Skeletal muscle cell (primary cell): ENCODE measurements around the gene IFNAR1.

Experiments
- DNase-seq: peaks from one replicate; pipeline ENCODE4 v3.0.0-alpha.2; 2010; ENCODE audit warnings: low read depth
- H3K4me3 ChIP-seq: 2 replicates; pipeline ENCODE4 v1.5.1; 2011; ENCODE audit warnings: low read depth, mild to moderate bottlenecking, control low read depth, low read length, moderate library complexity

Gene IFNAR1

DNA sequence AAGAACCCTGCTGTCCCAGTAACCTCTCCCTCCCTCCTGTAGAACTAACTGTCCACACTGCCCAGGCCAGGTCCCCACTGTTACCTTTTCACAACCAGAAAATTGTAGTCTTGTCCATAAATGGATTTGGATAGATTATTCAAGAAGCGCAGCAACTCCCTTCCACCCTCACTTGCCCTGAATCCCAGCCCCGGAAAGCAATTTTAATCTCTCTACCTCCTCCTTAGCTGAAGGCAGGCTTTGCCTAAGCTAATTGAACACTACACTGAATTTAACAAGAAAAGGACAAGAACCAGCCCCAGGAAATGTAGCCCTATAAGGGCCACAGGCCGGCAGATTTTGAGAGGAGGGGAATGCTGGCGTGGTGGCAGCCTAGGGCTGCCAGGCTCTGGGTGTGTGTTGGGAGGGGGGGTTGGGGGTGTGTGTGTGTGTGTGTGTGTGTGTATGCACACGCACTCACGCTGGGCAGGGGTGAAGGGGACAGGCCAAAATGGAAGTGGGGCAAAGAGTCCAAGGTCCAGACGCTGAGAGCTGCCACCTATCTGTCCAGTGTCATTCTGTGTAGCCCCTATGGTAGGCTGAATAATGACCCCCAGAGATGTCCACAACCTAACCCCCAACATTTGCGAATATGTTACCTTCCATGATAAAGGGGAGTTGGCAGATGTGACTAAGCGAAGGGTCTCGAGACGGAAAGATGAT is 67.7 kb downstream of the IFNAR1 start:
- no peak for DNase-seq
- H3K4me3 ChIP-seq, result no peak overlapping the region

DNA sequence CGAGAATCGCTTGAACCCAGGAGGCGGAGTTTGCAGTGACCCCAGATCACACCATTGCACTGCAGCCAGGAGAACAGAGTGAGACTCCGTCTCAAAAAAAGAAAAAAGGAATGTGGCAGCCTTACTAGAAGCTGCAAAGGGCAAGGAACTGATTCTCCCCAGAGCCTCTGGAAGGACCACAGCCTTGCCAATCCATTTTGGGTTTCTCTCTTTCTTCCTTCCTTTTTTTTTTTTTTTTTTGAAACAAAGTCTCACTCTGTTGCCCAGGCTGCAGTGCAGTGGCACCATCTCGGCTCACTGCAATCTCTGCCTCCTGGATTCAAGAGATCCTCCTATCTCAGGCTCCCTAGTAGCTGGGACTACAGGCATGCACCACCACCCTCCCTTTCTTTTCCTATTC is 68.6 kb downstream of the IFNAR1 start:
- DNase-seq, result no peak
- no peak overlapping the region for H3K4me3 ChIP-seq

DNA sequence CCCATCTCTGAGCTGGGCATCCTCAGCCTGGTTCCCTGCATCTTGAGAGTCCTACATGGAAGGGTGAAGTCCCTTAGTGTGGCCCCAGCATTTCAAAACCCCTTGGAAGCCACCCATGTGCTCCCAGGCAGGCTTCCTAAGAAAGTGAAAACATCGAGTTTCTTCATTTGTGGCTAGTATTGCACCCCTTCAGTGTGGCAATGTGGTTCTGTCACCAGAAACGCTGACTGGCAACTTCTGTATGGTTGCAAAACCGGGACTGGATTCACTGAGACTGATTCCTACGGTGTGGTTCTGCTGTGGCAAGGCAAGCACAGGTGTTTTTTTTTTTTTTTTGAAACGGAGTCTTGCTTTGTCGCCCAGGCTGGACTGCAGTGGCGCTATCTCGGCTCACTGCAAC is 69.5 kb downstream of the IFNAR1 start:
- DNase-seq, result no peak
- H3K4me3 ChIP-seq, result no peak overlapping the region

DNA sequence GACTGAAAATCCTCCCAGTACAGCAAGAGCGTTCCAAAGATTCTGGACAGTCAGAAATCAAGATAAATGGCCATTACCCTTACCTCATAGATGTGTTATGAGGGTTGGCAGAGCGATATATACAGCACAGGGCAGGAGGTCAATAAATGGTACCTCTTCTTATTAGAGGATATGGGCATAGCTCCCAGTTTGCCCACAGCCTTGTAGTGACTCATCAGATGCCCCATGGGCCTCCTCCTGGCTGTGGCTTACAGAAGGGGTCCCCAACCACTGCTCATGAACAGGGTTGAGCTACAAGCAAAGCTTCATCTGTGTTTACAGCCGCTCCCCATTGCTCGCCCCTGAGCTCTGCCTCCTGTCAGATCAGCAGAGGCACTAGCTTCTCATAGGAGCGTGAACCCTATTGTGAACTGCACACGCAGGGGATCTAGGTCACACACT is 71.1 kb downstream of the IFNAR1 start:
- H3K4me3 ChIP-seq, result no peak overlapping the region
- DNase-seq, result no peak

DNA sequence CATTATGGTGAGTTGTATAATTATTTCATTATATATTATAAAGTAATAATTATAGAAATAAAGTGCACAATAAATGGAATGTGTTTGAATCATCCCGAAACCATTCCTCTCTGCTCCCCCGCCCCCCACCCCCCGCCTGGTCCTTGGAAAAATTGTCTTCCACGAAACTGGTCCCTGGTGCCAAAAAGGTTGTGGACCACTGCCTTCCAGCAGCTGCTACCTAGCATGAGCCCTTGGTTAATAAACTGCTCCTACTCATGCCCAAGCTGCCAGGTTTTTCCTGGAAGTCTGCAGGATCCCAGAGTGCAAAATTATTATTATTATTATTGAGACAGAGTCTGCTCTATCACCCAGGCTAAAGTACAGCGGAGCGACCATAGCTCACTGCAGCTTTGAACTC is 71.7 kb downstream of the IFNAR1 start:
- DNase-seq, result no peak
- H3K4me3 ChIP-seq, result no peak overlapping the region

DNA sequence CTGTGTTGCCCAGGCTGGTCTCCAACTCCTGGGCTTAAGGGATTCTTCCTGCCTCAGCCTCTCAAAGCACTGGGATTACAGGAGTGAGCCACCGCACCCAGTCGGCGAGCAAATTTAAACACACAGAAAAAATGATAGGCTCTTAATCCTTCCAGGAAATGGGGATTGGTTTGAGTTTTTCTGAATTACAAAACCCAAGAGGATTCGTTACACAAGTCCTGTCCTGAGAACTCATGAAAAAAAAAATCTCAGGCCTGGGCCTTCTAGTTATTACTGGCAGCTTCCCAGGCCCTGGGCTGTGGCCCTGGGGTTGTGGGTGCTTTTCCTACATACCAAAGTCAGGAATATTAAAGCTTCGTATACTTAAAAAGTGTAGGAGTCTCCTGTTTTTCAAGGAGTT is 72.2 kb downstream of the IFNAR1 start:
- no peak overlapping the region for H3K4me3 ChIP-seq
- DNase-seq, result peak; percentile 88

DNA sequence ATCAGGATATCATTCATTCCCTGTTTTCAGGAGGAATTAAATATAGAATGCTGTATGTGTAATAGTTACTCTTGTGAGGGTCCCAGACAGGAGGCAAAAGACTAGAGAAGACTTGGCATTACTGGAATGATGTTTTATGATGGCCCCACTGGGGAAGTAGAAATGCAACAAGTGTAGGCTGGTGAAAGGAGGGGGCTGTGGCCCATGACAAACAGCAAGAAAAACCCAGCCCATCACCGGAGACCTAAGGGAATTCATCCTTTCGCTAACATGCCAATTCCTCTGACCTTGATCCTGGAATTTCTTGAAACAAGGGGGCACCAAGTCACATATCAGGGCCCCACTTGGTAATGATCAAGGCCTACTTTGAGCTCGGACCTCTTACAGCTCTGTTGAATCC is 72.9 kb downstream of the IFNAR1 start:
- no peak overlapping the region for H3K4me3 ChIP-seq

DNA sequence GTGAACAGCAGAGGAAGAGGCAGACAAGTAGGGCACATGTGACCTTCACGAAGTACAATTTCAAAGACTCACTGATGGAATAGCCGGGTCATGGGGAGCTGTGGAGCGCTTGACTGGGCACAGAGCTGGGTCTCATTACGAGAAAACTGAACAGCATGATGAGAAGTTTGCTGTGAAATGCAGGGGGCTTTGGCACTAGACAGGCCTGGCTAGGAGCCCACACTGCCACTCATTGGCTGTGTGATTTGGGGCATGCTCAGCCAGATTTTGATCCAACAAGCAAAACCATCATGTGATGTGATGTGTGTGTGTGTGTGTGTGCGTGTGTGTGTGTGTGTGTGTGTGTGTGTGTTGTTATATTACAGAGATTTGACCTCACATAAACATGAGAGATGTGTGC is 73.6 kb downstream of the IFNAR1 start:
- no peak overlapping the region for H3K4me3 ChIP-seq
- DNase-seq, result no peak

More for the DNA sequence above, 72.9 kb downstream of the IFNAR1 start:
- no peak for DNase-seq

DNA sequence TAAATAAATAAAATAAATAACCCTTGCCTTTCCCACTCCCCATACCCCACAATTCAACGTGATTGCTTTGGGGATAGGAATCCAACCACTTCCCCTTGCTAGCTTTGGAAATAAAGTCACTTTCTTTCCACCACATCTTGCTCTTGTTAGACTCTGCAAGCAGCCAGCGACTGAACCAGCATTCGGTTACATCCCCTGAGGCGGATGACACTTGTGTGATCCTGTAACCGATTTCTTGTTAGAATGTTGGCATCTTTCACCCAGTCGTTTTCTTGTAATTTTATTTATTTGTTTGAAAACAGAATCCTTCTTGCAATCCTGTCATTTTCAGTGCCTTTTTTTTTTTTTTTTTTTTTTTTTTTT is 76.8 kb downstream of the IFNAR1 start:
- no peak for DNase-seq
- no peak overlapping the region for H3K4me3 ChIP-seq

DNA sequence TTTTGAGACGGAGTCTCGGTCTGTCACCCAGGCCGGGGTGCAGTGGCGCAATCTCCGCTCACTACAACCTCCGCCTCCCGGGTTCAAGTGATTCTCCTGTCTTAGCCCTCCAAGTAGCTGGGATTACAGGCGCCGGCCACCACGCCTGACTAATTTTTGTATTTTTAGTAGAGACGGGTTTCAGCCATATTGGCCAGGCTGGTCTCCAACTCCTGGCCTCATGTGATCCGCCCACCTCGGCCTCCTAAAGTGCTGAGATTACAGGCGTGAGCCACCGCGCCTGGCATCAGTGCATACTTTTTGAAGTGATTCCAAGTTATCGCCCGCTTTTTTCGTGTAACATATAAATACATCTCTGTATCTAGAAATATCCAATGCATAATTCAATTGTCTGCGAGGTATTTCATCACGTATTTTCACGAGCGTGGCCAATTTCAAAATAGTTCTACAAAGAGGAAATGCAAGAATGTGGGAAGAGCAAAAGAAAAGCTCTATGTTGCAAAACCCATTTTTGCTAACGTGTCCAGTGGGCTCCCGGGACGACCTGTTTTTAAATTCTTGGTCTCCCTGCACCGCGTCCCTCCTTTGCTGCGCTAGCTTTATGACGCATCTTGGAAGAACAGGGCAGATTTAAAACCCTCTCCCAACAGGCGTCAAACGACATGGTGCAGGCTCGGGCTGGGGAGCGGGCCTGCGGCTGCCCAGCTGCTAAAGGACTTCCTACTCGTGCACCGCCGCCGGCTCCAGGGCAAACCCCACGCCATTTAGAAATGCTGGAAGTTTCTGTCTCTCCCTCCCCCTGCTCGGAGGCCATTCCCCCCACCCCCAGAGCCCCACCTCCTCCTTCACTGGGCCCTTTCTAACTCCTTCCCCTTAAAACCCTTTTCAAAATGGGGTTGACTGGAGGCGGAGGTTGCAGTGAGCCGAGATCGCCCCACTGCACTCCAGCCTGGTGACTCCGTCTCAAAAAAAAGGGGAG is 77.5 kb downstream of the IFNAR1 start:
- DNase-seq, result peak; percentile 78
- H3K4me3 ChIP-seq, result peak overlapping the region; percentile 77

DNA sequence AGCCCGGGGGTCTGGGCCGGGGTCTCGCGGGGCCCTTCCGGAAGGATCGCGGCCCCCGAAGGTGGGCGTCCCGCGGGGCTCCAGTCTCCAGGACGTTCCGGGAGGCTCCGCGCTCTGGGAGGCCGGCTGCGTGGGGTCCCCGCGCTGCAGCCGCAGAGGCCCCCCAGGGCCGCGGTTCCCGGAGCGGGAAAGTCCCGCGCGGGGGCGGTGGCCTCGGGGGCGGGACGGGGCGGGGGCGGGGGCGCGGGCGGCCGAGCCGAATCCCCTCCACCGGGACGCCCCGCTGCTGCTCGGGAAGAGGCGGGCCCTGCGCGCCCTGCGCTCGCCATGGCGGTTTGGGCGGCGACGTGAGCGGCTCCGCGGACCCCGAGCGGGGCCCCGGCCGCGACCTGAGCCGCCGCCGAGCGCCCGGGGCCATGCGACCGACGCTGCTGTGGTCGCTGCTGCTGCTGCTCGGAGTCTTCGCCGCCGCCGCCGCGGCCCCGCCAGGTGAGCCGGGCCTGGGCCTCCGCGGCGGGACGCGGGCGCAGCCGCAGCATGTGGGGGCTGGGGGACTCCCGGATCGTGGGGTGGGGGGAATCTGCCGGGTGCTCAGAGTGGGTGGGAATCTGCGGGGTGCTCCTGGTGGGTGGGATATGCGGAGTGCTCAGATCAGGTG is 78.5 kb downstream of the IFNAR1 start, which contains the start of gene IFNGR2:
IFNGR2 (plus strand) TSS at position 286 of the 658 bp plus-strand sequence; CDS start at position 417, 131 bp downstream.
- DNase-seq, result no peak
- peak within 1 kb of the TSS; percentile 77 for H3K4me3 ChIP-seq

DNA sequence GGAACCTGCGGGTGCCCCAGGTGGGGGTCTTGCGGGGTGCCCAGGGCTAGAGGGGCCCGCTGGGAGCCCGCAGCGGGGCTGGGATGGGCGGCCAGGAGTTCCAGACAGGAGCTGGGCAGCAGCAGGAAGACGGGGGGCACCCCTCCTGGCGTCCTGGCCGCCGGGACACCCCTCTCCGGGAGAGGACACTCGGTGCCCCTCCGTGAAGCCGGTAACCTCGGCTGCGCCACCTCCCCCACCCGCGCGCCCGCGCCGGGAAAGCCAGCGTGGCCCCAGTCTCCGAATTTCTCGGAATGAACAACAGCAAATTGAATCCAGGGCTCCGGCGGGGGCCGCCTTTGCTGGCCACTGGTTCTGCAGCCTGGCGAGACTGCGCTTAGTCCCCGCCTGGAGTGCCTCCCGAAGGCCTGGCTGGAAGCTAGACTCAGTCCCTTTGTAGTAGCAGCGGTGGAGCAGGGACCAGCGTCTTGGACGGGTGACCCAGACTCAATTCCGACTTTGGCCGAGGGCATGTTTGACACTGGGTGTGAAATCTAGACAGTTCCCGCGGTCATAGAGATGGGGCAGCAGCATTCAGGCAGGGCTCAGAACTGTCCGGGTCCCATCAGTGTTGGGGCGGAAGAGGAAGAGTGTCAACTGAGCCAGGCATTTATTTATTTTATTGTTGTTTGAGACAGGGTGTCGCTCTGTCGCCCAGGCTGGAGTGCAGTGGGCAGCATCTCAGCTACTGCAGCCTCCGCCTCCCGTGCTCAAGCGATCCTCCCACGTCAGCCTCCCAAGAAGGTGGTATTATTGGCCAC is 79.2 kb downstream of the IFNAR1 start:
- DNase-seq, result no peak
- H3K4me3 ChIP-seq, result peak overlapping the region; percentile 77

DNA sequence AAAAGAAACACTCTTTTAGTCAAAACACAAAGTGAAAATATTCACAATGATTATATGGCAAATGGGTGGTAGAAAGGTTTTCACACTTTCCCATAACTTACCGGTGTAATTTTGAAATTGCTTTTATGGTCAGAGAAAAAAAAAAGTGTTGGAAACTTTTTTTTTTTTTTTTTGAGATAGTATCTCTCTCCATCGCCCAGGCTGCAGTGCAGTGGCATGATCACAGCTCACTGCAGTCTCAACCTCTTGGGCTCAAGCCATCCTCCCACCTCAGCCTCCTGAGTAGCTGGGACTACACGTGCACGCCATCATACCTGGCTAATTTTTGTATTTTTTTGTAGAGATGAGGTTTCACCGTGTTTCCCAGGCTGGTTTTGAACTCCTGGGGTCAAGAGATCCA is 81.7 kb downstream of the IFNAR1 start:
- no peak for DNase-seq

More for the DNA sequence above, 81.7 kb downstream of the IFNAR1 start:
- H3K4me3 ChIP-seq, result no peak overlapping the region
